HG02981 (cell line): Measurements from ENCODE around the gene IGF2BP3.
"Not testable (repeated sequence)": the region's sequence is repeated elsewhere in the genome, so short reads cannot be mapped to it uniquely, and the experiment has no call there.

Source experiments
- ATAC-seq: cut with Tn5 transposase; IDR thresholded peaks from one replicate; pipeline ENCODE4 v1.9.1; 2021; ENCODE audit warnings: mild to moderate bottlenecking, moderate library complexity; ENCODE audit not compliant: unreplicated experiment

Gene IGF2BP3

GRCh38 chr7:23426876-23427275, 43.4 kb downstream of the IGF2BP3 start:
- no peak for ATAC-seq

GRCh38 chr7:23422909-23423308, 47.4 kb downstream of the IGF2BP3 start:
- ATAC-seq, result no peak

GRCh38 chr7:23422384-23422783, 47.9 kb downstream of the IGF2BP3 start:
- no peak for ATAC-seq

GRCh38 chr7:23419845-23420244, 50.4 kb downstream of the IGF2BP3 start:
- ATAC-seq, result no peak

GRCh38 chr7:23419160-23419559, 51.1 kb downstream of the IGF2BP3 start:
- no peak for ATAC-seq

- no peak for ATAC-seq
Measured at GRCh38 chr7:23418046-23418445, 52.2 kb downstream of the IGF2BP3 start.

GRCh38 chr7:23415198-23415597, 55.1 kb downstream of the IGF2BP3 start:
- ATAC-seq, result no peak

GRCh38 chr7:23410446-23411183, 59.7 kb downstream of the IGF2BP3 start:
- ATAC-seq, result peak; percentile 92

- ATAC-seq, result not testable (repeated sequence)
Measured at GRCh38 chr7:23406564-23406963, 63.7 kb downstream of the IGF2BP3 start.

- no peak for ATAC-seq
Measured at GRCh38 chr7:23405240-23405618, 65.1 kb downstream of the IGF2BP3 start.

GRCh38 chr7:23404546-23405239, 65.6 kb downstream of the IGF2BP3 start:
- no peak for ATAC-seq

- ATAC-seq, result no peak
Measured at GRCh38 chr7:23403970-23404369, 66.3 kb downstream of the IGF2BP3 start.

GRCh38 chr7:23398090-23398489, 72.2 kb downstream of the IGF2BP3 start:
- not testable (repeated sequence) for ATAC-seq

GRCh38 chr7:23397241-23397640, 73.0 kb downstream of the IGF2BP3 start:
- no peak for ATAC-seq

- ATAC-seq, result no peak
Measured at GRCh38 chr7:23396222-23397015, 73.9 kb downstream of the IGF2BP3 start.

- no peak for ATAC-seq
Measured at GRCh38 chr7:23394488-23395171, 75.7 kb downstream of the IGF2BP3 start.

- ATAC-seq, result no peak
Measured at GRCh38 chr7:23393636-23394035, 76.7 kb downstream of the IGF2BP3 start.

GRCh38 chr7:23389701-23390100, 80.6 kb downstream of the IGF2BP3 start:
- ATAC-seq, result no peak

- no peak for ATAC-seq
Measured at GRCh38 chr7:23387583-23387982, 82.7 kb downstream of the IGF2BP3 start.

- ATAC-seq, result no peak
Measured at GRCh38 chr7:23385140-23385539, 85.2 kb downstream of the IGF2BP3 start.

GRCh38 chr7:23383225-23383624, 87.1 kb downstream of the IGF2BP3 start:
- no peak for ATAC-seq
